Mucosa of stomach (tissue), 1 donor: Measurements from ENCODE around the gene TMEM108.

Experiments
- H3K27me3 ChIP-seq: one replicate; pipeline ENCODE4 v1.7.0; 2013; ENCODE audit warnings: mild to moderate bottlenecking, low read length; ENCODE audit not compliant: control insufficient read depth, insufficient read depth
- H3K36me3 ChIP-seq: one replicate; pipeline ENCODE4 v1.7.0; 2013; ENCODE audit warnings: low read length; ENCODE audit not compliant: control insufficient read depth, insufficient read depth
- H3K4me1 ChIP-seq: one replicate; pipeline ENCODE4 v1.7.0; 2013; ENCODE audit warnings: mild to moderate bottlenecking, low read length; ENCODE audit not compliant: control insufficient read depth, insufficient read depth
- H3K4me3 ChIP-seq: one replicate; pipeline ENCODE4 v1.7.0; 2013; ENCODE audit warnings: low read length
- H3K9ac ChIP-seq: one replicate; pipeline ENCODE4 v1.7.0; 2013; ENCODE audit warnings: mild to moderate bottlenecking, low read length, moderate library complexity
- H3K9me3 ChIP-seq: one replicate; pipeline ENCODE4 v1.7.0; 2013; ENCODE audit warnings: mild to moderate bottlenecking, low read length, moderate library complexity; ENCODE audit not compliant: control insufficient read depth
- donor health status: Pancreatic carcinoma.

TMEM108 gene

GRCh38 chr3:133187870-133188379, 149.7 kb downstream of the TMEM108 start:
- Histone ChIP-seq H3K36me3 (no peaks in the 10 kb centered on the region), H3K4me3 (no peak overlapping the region), H3K9ac (no peak overlapping the region), H3K27me3 (no peaks in the 10 kb centered on the region), H3K4me1 (no peaks in the 10 kb centered on the region), H3K9me3 (no peaks in the 10 kb centered on the region)

DNA sequence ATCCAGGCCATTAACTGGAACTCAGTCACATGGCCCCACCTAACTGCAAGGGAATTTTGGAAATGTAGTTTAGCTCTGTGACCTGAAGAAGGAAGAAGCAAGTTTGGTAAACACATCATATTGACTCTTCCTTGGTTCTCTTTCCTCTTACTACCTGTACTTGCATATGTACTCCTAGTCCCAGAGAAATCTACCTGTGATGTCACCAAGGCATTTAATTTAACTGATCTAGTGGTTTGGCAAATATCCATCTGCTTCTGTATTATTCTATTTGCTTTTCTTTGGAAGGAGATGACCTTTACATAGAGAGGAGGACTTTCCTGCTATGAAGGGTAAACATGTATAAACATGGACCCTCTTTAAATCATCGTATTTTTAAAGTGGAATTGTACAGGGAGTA, 150.8 kb downstream of the TMEM108 start:
- Histone ChIP-seq H3K27me3 (no peaks in the 10 kb centered on the region), H3K4me3 (no peak overlapping the region), H3K9ac (no peak overlapping the region), H3K36me3 (no peaks in the 10 kb centered on the region), H3K4me1 (no peaks in the 10 kb centered on the region), H3K9me3 (no peaks in the 10 kb centered on the region)

DNA sequence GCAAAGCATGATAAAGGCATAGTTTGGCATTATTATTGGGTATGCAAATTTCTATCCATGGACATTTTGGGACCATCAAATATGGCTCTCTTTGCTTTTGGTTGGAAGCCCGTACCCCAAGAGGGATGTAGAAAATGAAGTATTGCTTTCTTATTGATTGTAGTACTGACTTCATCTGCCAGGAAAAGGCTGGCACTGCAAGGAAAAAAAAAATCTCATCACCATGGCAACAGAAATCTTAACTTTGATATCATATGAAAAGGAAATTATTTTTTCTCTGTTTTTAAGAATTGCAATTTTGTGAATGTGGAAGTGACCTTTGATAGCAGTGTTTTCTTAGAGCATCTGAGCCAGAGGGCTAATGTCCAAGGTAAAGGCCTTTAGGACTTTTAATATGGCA, 151.7 kb downstream of the TMEM108 start:
- H3K36me3 ChIP-seq, result no peaks in the 10 kb centered on the region
- H3K4me1 ChIP-seq, result no peaks in the 10 kb centered on the region
- no peak overlapping the region for H3K4me3 ChIP-seq
- no peaks in the 10 kb centered on the region for H3K9me3 ChIP-seq
- H3K27me3 ChIP-seq, result no peaks in the 10 kb centered on the region
- H3K9ac ChIP-seq, result no peak overlapping the region

DNA sequence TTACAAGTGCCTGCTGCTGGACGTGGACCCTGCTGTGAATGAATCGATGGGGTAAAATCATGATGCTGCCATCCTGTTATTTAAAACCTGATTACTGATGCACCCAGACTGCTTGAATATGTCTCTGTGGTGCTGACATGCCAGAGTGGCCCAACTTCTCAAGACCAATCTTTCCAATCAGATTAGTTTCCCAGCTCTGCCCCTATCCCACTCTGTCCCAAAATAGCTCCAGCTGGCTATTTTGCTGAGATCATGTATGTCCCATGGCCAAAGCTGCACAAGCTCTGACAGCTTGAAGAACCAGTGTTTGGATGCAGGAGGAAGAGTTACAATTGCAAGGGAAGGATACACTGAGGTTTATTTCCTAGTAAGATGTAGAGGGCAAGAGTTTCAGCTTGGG, 153.6 kb downstream of the TMEM108 start:
- H3K27me3 ChIP-seq, result no peaks in the 10 kb centered on the region
- no peak overlapping the region for H3K4me3 ChIP-seq
- no peaks in the 10 kb centered on the region for H3K36me3 ChIP-seq
- no peaks in the 10 kb centered on the region for H3K9me3 ChIP-seq
- no peaks in the 10 kb centered on the region for H3K4me1 ChIP-seq
- H3K9ac ChIP-seq, result no peak overlapping the region

DNA sequence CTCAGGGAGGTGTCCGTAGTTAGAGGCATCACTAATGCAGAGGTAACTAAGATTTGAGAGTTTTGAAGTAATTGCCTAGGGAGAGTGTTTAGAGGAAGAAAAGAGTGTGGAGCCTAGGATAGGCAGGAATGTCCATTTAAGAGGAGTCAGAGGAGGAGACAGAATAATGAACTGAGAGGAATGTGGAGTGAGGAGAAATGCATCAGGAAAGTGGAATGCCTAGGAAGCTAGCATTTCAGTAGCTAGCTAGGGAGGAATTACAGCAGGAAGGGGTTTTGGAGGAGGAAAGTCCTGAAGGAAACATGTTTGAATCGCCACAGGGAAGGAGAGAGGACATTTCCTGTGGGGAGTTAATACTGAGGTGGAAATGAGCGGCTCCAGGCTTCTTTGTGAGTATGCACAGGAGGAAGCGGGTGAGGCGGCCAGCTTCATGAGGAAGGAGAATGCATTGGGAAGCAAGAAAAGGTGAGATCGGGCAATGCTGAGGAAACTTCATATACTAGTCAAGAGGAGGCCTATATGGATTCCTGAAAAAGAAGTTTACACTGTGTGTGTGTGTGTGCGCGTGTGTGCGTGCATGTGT, 154.3 kb downstream of the TMEM108 start:
- H3K4me3 ChIP-seq, result no peak overlapping the region
- H3K9me3 ChIP-seq, result no peaks in the 10 kb centered on the region
- H3K27me3 ChIP-seq, result no peaks in the 10 kb centered on the region
- H3K4me1 ChIP-seq, result no peaks in the 10 kb centered on the region
- H3K36me3 ChIP-seq, result no peaks in the 10 kb centered on the region
- no peak overlapping the region for H3K9ac ChIP-seq

- H3K36me3 ChIP-seq, result no peaks in the 10 kb centered on the region
- H3K4me3 ChIP-seq, result no peak overlapping the region
- no peak overlapping the region for H3K9ac ChIP-seq
- no peaks in the 10 kb centered on the region for H3K4me1 ChIP-seq
- no peaks in the 10 kb centered on the region for H3K9me3 ChIP-seq
- no peaks in the 10 kb centered on the region for H3K27me3 ChIP-seq
Measured at GRCh38 chr3:133192967-133193366, 154.8 kb downstream of the TMEM108 start.

DNA sequence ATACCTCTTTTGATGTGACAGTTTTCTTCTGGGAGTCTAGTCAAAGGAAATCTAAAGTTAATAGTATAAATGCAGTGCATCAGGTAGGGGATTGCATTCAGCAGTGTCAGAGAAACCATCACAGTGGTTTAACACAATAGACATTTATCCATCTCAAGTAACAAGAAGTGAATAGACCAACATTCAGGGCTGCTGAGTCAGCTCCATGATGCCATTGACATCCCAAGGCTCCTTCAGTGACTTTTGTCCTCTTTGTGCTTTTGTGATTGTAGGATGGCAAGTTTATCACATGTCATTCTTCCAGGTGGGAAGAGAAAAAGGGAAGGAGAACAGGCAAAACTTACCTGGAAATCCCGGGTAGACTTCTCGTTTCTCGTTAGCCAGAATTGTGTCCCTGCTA, 158.3 kb downstream of the TMEM108 start:
- Histone ChIP-seq H3K9me3 (no peaks in the 10 kb centered on the region), H3K4me1 (no peaks in the 10 kb centered on the region), H3K4me3 (no peak overlapping the region), H3K36me3 (no peaks in the 10 kb centered on the region), H3K27me3 (no peaks in the 10 kb centered on the region), H3K9ac (no peak overlapping the region)

DNA sequence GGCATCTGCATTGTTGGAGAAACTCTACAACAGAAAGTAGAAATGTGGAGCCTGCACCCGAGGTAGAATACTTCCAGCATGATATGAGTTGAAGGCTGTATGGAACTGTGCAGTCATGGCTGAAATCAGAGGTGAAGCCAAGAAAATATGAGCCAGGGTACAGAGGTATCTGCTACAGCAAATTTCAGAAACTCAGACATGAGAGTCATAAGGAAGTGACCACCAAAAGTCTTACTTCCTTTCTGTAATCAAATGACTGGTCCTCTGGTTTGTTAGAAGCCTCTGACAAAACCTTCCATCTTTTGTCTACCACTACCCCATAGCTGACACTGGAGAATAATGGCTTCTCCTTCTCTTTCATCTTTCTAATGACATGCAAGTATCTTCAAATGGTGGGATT, 159.4 kb downstream of the TMEM108 start:
- H3K4me3 ChIP-seq, result no peak overlapping the region
- H3K9me3 ChIP-seq, result no peaks in the 10 kb centered on the region
- no peaks in the 10 kb centered on the region for H3K4me1 ChIP-seq
- H3K36me3 ChIP-seq, result no peaks in the 10 kb centered on the region
- H3K9ac ChIP-seq, result no peak overlapping the region
- no peaks in the 10 kb centered on the region for H3K27me3 ChIP-seq

DNA sequence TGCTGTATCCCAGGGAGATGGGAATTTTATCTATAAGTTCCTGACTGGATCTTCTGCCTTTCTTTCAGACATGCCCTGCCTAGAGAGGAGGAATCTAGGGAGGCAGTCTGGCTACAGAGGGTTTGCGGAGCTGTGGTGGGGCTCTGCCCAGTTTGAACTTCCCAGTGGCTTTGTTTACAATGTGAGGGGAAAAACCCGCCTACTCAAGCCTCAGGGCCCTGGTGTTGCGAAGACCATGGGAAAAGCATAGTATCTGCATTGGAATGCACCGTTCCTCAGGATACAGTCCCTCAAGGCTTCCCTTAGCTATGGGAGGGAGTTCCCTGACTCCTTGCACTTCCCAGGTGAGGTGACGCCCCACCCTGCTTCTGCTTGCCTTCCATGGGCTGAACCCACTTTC, 168.7 kb downstream of the TMEM108 start:
- Histone ChIP-seq H3K4me1 (no peaks in the 10 kb centered on the region), H3K36me3 (no peaks in the 10 kb centered on the region), H3K27me3 (no peaks in the 10 kb centered on the region), H3K4me3 (no peak overlapping the region), H3K9ac (no peak overlapping the region), H3K9me3 (no peaks in the 10 kb centered on the region)

GRCh38 chr3:133208184-133208583, 170.0 kb downstream of the TMEM108 start:
- H3K9me3 ChIP-seq, result no peaks in the 10 kb centered on the region
- H3K36me3 ChIP-seq, result no peaks in the 10 kb centered on the region
- no peak overlapping the region for H3K4me3 ChIP-seq
- H3K9ac ChIP-seq, result no peak overlapping the region
- H3K4me1 ChIP-seq, result no peaks in the 10 kb centered on the region
- no peaks in the 10 kb centered on the region for H3K27me3 ChIP-seq

- Histone ChIP-seq H3K27me3 (no peaks in the 10 kb centered on the region), H3K4me1 (no peaks in the 10 kb centered on the region), H3K4me3 (no peak overlapping the region), H3K36me3 (no peaks in the 10 kb centered on the region), H3K9ac (no peak overlapping the region), H3K9me3 (no peaks in the 10 kb centered on the region)
Measured at GRCh38 chr3:133209871-133210550, 171.8 kb downstream of the TMEM108 start.

GRCh38 chr3:133210656-133211055, 172.5 kb downstream of the TMEM108 start:
- no peaks in the 10 kb centered on the region for H3K9me3 ChIP-seq
- H3K27me3 ChIP-seq, result no peaks in the 10 kb centered on the region
- no peaks in the 10 kb centered on the region for H3K36me3 ChIP-seq
- no peak overlapping the region for H3K9ac ChIP-seq
- no peak overlapping the region for H3K4me3 ChIP-seq
- H3K4me1 ChIP-seq, result no peaks in the 10 kb centered on the region
